GM12891 (cell line): Measurements from ENCODE around the gene SREBF1.

ENCODE experiments used
- PAX5 ChIP-seq: IDR thresholded peaks from 2 replicates; pipeline ENCODE4 v1.6.1; 2011; ENCODE audit warnings: low read length, moderate library complexity, mild to moderate bottlenecking; ENCODE audit not compliant: insufficient read depth, severe bottlenecking
- POLR2A ChIP-seq: IDR thresholded peaks from 2 replicates; pipeline ENCODE4 v1.6.1; 2011; ENCODE audit warnings: low read depth, low read length, control low read depth
- POLR2AphosphoS5 ChIP-seq: IDR thresholded peaks from 2 replicates; pipeline ENCODE4 v1.6.1; 2011; ENCODE audit warnings: low read depth, low read length, control low read depth

GRCh38 chr17:17883801-17884200 is 47.0 kb upstream of the SREBF1 start:
- TF ChIP-seq POLR2AphosphoS5 (no peak), POLR2A (no peak), PAX5 (no peak)
